Tibial artery (tissue), 4 donors: ENCODE measurements around the gene TAF4.

ENCODE experiments used
- DNase-seq, 2 donors: peaks; one replicate each; pipeline ENCODE4 v3.0.0-alpha.2; 2019
- H3K27ac ChIP-seq, 2 donors: fragments of 200-600 bp; sonication (generic) in 1 of 2; 1 replicate in 1 of 2; 2 replicates in 1 of 2; pipeline ENCODE4 v1.5.1; 2018 to 2019; ENCODE audit warnings: mild to moderate bottlenecking in 1 of 2
- H3K27me3 ChIP-seq, 2 donors: fragments of 200-600 bp; sonication (generic) in 1 of 2; one replicate each; pipeline versions ENCODE4 v1.5.1 to v1.6.0; 2016 to 2019
- H3K36me3 ChIP-seq, 3 donors: fragments of 200-600 bp; sonication (generic) in 2 of 3; one replicate each; pipeline ENCODE4 v1.5.1; 2016 to 2019; ENCODE audit warnings: mild to moderate bottlenecking in 2 of 3
- H3K4me1 ChIP-seq, 4 donors: fragments of 200-600 bp; sonication (generic) in 2 of 4; 1 replicate in 3 of 4; 2 replicates in 1 of 4; pipeline ENCODE4 v1.5.1; 2016 to 2019
- H3K4me3 ChIP-seq, 2 donors: fragments of 200-600 bp; sonication (generic) in 1 of 2; 1 replicate in 1 of 2; 2 replicates in 1 of 2; pipeline ENCODE4 v1.5.1; 2018 to 2019; ENCODE audit warnings: mild to moderate bottlenecking in 2 of 2
- H3K9me3 ChIP-seq, 3 donors: fragments of 200-600 bp; sonication (generic) in 1 of 3; one replicate each; pipeline ENCODE4 v1.5.1; 2016 to 2019
- CTCF ChIP-seq, 2 experiments: fragments of 200-600 bp in 1 of 2; fragments of 450-650 bp in 1 of 2; IDR thresholded peaks; one replicate each; pipeline ENCODE4 v1.5.1; 2017 to 2019; ENCODE audit warnings: antibody characterized with exemption in 2 of 2, mild to moderate bottlenecking in 1 of 2, moderate library complexity in 1 of 2
- intact Hi-C: fragments of 100-400 bp; cut with DNase I; formaldehyde crosslinking; loops from one replicate; pipeline ENCODE4 v1.15.0; 2023; ENCODE audit warnings: low total_unique reads

TAF4 gene

GRCh38 chr20:62029296-62029695, 36.4 kb downstream of the TAF4 start:
- peaks cover 0 to 25% (median 5%) of the 10 kb centered on the region in 4 donors for H3K4me1 ChIP-seq
- H3K4me3 ChIP-seq = no peak overlapping the region
- TF ChIP-seq CTCF (IDR thresholded peaks at IDR 0.05) = no peak
- no peaks in the 10 kb centered on the region for H3K36me3 ChIP-seq
- intact Hi-C loops = loop anchor here (5.0 kb wide), 1 partner anchor 108 kb away; no protein-coding TSS in a partner anchor
- H3K27me3 ChIP-seq = no peaks in the 10 kb centered on the region
- no peak for DNase-seq
- no peak overlapping the region for H3K27ac ChIP-seq
- H3K9me3 ChIP-seq = no peaks in the 10 kb centered on the region

DNA sequence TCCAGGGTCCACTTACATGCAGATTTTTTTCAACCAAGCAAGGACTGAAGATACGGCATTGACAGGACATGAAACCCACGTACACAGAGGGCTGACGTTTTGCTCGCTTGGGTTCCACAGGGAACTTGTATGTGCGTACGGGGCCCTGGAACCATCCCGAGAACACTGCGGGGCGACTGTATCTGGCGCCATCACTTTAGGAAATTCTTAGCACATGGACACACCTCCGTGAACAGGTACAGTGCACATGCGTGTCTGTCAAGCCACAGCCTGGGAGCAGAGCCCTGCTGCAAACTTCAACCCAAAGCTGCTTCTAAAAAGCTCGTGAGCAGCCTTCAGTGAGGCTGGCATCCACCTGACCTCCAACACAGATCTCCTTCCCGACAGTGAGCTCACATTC, 37.3 kb downstream of the TAF4 start:
- peaks cover 0 to 25% (median 5%) of the 10 kb centered on the region in 4 donors for H3K4me1 ChIP-seq
- H3K27ac ChIP-seq = no peak overlapping the region

DNA sequence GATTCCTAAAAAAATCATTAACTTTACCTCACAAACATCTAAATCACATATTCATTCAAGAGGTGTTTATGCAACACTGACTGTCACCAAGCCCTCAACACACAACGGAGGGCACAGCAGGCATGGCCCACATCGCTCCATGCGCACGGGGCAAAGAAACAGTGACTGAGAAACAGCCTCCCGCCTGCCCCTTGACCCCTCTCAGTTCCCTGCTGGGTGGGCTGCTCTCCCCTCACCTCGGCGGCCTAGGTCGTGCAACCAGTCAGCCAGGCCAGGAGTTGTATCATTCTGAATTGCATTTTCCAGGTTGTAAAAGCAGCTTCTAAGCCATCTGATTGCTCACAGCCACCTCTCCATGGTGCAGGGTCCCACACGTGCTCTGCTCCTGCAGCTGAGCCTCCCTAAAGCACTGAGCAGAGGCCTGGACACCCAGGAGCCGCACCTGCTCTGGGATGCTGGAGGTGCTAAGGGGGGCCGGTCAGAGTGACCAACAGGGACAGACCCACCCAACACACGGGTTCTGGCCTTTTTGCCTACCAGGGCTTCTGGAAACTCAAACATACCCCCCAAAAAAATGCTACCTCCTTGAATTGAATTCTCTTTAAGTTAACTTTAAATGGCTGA, 37.9 kb downstream of the TAF4 start:
- intact Hi-C loops = loop anchor here (5.0 kb wide), 1 partner anchor 109 kb away; no protein-coding TSS in a partner anchor
- Histone ChIP-seq H3K27me3 (no peaks in the 10 kb centered on the region), H3K36me3 (no peaks in the 10 kb centered on the region), H3K4me3 (no peak overlapping the region), H3K27ac (no peak overlapping the region), H3K9me3 (no peaks in the 10 kb centered on the region), H3K4me1 (peaks cover 0 to 25% (median 3%) of the 10 kb centered on the region in 4 donors)
- no peak for DNase-seq
- TF ChIP-seq CTCF (IDR thresholded peaks at IDR 0.05) = no peak

More for the DNA sequence above, 37.3 kb downstream of the TAF4 start:
- H3K9me3 ChIP-seq = no peaks in the 10 kb centered on the region
- H3K36me3 ChIP-seq = no peaks in the 10 kb centered on the region
- intact Hi-C loops = loop anchor here (5.0 kb wide), 1 partner anchor 109 kb away; no protein-coding TSS in a partner anchor
- no peak for DNase-seq
- H3K4me3 ChIP-seq = no peak overlapping the region
- no peak for TF ChIP-seq CTCF (IDR thresholded peaks at IDR 0.05)
- H3K27me3 ChIP-seq = no peaks in the 10 kb centered on the region

GRCh38 chr20:62027116-62027515, 38.6 kb downstream of the TAF4 start:
- H3K36me3 ChIP-seq = no peaks in the 10 kb centered on the region
- no peak for DNase-seq
- H3K27me3 ChIP-seq = no peaks in the 10 kb centered on the region
- H3K4me1 ChIP-seq = peaks cover 0 to 27% (median 4%) of the 10 kb centered on the region in 4 donors
- intact Hi-C loops = loop anchor here (5.0 kb wide), 1 partner anchor 110 kb away; no protein-coding TSS in a partner anchor
- no peaks in the 10 kb centered on the region for H3K9me3 ChIP-seq
- TF ChIP-seq CTCF (IDR thresholded peaks at IDR 0.05) = no peak
- no peak overlapping the region for H3K4me3 ChIP-seq
- H3K27ac ChIP-seq = no peak overlapping the region

DNA sequence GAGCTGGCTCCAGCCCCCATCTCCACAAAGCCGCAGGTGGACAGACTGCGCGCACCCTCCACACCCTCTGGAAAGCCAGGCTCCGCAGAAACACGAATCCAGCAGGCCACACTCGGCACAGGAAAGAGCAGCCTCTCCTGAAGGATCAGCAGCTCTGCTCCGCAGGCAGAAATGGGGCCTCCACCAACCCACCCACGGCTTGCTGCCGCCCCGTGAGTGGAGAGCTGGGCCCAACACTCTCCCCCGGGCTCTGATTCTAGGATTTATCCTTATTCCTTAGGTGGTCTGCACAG, 39.2 kb downstream of the TAF4 start:
- H3K36me3 ChIP-seq = no peaks in the 10 kb centered on the region
- H3K4me1 ChIP-seq = peaks cover 0 to 27% (median 8%) of the 10 kb centered on the region in 4 donors
- intact Hi-C loops = loop anchor here (5.0 kb wide), 1 partner anchor 111 kb away; no protein-coding TSS in a partner anchor
- no peak overlapping the region for H3K4me3 ChIP-seq
- no peak for DNase-seq
- TF ChIP-seq CTCF (IDR thresholded peaks at IDR 0.05) = no peak
- H3K27ac ChIP-seq = no peak overlapping the region
- no peaks in the 10 kb centered on the region for H3K9me3 ChIP-seq
- no peaks in the 10 kb centered on the region for H3K27me3 ChIP-seq
